ENCODE results near the gene SRGN.
"Not testable (repeated sequence)": the region's sequence is repeated elsewhere in the genome, so short reads cannot be mapped to it uniquely, and the experiment has no call there.

Gene SRGN, protein sequence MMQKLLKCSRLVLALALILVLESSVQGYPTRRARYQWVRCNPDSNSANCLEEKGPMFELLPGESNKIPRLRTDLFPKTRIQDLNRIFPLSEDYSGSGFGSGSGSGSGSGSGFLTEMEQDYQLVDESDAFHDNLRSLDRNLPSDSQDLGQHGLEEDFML

DNA sequence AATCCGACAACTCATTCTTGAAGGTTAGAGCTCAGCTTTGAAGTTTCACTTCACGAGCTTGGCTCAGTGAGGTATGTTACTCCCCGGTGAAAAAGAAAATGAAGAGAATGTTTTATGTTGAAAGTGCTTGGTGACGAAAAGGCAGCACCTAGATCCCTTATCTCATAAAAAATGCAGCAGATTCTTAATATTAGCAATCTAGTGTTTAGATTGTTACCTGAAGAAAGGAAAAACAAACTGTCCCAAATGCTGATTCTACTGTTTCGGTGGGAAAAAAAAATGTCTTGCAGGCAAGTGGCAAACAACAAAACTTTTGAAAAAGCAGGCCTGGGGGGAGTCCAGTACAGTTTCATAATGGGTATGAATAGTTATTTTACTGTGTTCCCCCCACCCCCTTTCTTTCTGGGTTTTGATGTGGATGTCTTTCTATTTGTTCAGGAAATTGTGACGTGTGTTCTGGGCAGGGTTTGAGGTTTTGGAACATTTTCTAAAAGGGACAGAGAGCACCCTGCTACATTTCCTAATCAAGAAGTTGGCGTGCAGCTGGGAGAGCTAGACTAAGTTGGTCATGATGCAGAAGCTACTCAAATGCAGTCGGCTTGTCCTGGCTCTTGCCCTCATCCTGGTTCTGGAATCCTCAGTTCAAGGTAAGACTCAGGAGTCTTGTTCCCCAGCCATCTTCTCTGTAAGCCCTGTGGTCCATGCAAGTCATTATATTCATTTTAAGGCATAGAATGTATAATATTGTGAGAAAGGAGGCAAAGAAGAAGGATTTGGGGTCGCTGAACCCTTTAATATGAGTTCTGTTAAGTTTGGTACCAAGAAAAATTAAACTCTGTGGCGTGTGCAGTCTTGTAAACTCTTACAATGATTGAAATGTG lies at the start of gene SRGN:
Gene SRGN (plus strand): TSS at position 514 of the 881 bp plus-strand sequence. CDS start 55 bp downstream, at position 569.
- peaks cover 45% of the 10 kb centered on the region for H3K36me3 Mint-ChIP-seq (ENCODE audit: insufficient read depth)

DNA sequence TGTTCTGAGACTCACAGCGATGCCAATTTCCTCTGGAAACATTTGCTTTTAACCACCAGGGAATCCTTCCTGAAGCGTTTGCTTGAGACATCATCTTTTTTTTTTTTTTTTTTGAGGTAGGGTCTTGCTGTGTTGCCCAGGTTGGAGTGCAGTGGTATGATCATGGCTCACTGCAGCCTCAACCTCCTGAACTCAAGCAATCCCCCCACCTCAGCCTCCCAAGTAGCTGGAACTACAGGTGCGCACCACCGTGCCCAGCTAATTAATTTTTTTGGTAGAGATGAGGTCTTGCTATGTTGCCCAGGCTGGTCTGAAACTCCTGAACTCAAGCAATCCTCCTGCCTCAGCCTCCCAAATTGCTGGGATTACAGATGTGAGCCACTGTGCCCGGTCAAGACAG lies 47.0 kb upstream of the SRGN start:
- Mint-ChIP-seq H3K36me3 (ENCODE audit: insufficient read depth) (peaks cover 11% of the 10 kb centered on the region), H3K4me1 (peaks cover 23% of the 10 kb centered on the region)
- H3K4me3 Mint-ChIP-seq; DNase-seq (ENCODE audit: low spot score in 2 of 2); H3K9me3 Mint-ChIP-seq; H3K27me3 Mint-ChIP-seq; ATAC-seq (replicated peaks; ENCODE audit: extremely low read depth, poor library complexity, severe bottlenecking); H3K27ac Mint-ChIP-seq (ENCODE audit: low read depth): not testable (repeated sequence)

More for the DNA sequence above, at the start of gene SRGN:
- Mint-ChIP-seq H3K27ac (ENCODE audit: low read depth) (peak within 1 kb of the TSS; percentile 99), H3K4me3 (peak within 1 kb of the TSS; percentile 84), H3K27me3 (no peaks in the 10 kb centered on the region), H3K4me1 (peaks cover 59% of the 10 kb centered on the region), H3K9me3 (no peaks in the 10 kb centered on the region)
- DNase-seq (ENCODE audit: low spot score in 2 of 2): peak; percentile 63 to 83
- ATAC-seq (replicated peaks; ENCODE audit: extremely low read depth, poor library complexity, severe bottlenecking): peak; percentile 48

DNA sequence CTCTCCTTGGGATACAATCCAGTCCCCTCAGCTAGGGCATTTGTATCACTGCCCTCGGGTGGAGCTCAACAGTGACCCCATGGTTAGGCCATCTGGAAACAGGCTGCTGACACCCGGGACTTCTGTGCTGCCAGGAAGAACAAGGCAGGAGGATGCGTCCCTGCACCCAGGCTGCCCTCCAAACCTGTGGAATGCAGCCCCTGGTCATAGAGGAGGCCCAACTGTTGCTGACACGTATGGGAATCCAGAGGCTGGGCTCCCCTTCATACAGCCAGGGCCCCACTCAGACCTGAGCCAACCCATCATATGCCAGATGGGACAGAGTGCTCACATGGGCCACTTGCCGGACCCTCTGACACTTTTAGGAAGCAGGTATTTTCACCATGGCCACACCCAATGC lies 45.5 kb upstream of the SRGN start:
- Mint-ChIP-seq H3K27me3 (no peaks in the 10 kb centered on the region), H3K9me3 (no peaks in the 10 kb centered on the region), H3K4me3 (no peak overlapping the region), H3K27ac (ENCODE audit: low read depth) (no peak overlapping the region), H3K36me3 (ENCODE audit: insufficient read depth) (peaks cover 12% of the 10 kb centered on the region), H3K4me1 (peaks cover 35% of the 10 kb centered on the region)
- no peak for DNase-seq (ENCODE audit: low spot score in 2 of 2)
- no peak for ATAC-seq (replicated peaks; ENCODE audit: extremely low read depth, poor library complexity, severe bottlenecking)

DNA sequence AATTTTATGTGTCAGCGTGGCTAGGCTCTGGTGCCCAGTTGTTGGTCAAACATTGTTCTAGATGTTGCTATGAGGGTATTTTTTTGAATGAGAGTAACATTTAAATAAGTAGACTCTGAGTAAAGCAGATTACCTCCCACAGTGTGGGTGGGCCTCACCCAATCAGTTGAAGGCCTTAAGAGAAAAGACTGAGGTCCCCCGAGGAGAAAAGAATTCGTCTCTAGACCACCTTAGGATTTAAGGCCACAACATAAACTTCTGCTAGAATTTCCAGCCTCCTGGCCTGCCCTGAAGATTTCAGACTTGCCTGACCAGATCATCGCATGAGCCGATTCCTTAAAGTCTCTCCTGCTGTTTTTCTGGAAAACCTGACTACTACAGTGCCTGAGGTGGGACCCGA lies 45.1 kb upstream of the SRGN start:
- DNase-seq (ENCODE audit: low spot score in 2 of 2): no peak
- no peaks in the 10 kb centered on the region for H3K27me3 Mint-ChIP-seq
- H3K36me3 Mint-ChIP-seq (ENCODE audit: insufficient read depth): peaks cover 13% of the 10 kb centered on the region
- no peak overlapping the region for H3K4me3 Mint-ChIP-seq
- no peak overlapping the region for H3K27ac Mint-ChIP-seq (ENCODE audit: low read depth)
- no peak for ATAC-seq (replicated peaks; ENCODE audit: extremely low read depth, poor library complexity, severe bottlenecking)
- no peaks in the 10 kb centered on the region for H3K9me3 Mint-ChIP-seq
- H3K4me1 Mint-ChIP-seq: peaks cover 35% of the 10 kb centered on the region

DNA sequence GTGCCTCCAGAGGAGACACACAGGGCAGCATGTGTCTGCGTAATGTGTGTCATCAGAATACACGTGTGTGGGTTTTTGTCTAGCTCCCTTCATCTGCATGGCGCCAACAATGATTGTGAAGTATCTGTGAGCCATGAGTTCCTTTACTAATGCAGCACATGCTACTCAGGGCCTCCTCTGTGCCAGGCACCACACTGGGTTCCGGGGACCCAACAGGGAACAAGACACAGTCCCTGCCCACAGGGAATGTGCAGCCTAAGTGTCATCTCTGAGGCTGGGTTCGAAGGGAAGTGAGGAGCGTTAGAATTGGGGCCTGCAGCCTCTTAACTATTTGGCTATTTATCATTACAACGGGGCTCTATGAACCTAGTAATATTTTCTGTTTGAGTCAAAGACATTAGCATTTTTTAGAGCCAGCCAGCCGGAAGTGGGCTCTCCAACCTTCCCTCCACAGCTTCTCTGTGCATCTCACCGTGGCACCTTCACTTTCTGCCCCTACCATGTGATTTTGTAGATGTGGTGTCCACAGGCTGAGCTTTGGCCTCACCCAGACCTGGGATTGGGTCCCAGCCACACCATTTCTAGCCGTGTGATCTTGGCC lies 43.9 kb upstream of the SRGN start:
- peak in 1 of 2 donors; percentile 43 for DNase-seq (ENCODE audit: low spot score in 2 of 2)
- Mint-ChIP-seq H3K27me3 (no peaks in the 10 kb centered on the region), H3K36me3 (ENCODE audit: insufficient read depth) (peaks cover 17% of the 10 kb centered on the region), H3K27ac (ENCODE audit: low read depth) (peak overlapping the region; percentile 100), H3K4me1 (peaks cover 39% of the 10 kb centered on the region), H3K4me3 (peak overlapping the region; percentile 38), H3K9me3 (no peaks in the 10 kb centered on the region)
- ATAC-seq (replicated peaks; ENCODE audit: extremely low read depth, poor library complexity, severe bottlenecking): peak; percentile 57

DNA sequence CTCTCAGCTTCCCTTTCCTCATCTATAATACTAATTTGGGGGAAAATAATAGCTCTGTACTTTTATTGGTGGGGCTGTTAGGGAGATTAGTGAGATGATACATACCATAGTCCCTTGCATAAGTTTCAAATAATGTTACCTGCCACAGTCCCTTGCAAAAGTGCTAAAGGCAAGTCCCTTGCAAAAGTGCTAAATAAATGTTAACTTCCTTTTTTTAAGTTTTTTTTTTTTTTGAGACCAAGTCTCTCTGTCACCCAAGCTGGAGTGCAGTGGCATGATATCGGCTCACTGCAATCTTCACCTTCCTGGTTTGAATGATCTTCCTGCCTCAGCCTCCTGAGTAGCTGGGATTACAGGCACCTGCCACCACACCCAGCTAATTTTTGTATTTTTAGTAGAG lies 43.4 kb upstream of the SRGN start:
- H3K4me3 Mint-ChIP-seq: peak overlapping the region; percentile 65
- no peaks in the 10 kb centered on the region for H3K27me3 Mint-ChIP-seq
- no peaks in the 10 kb centered on the region for H3K9me3 Mint-ChIP-seq
- peaks cover 17% of the 10 kb centered on the region for H3K36me3 Mint-ChIP-seq (ENCODE audit: insufficient read depth)
- DNase-seq (ENCODE audit: low spot score in 2 of 2) (no peak), ATAC-seq (replicated peaks; ENCODE audit: extremely low read depth, poor library complexity, severe bottlenecking) (peak; percentile 15)
- H3K4me1 Mint-ChIP-seq: peaks cover 40% of the 10 kb centered on the region
- peak overlapping the region; percentile 100 for H3K27ac Mint-ChIP-seq (ENCODE audit: low read depth)

DNA sequence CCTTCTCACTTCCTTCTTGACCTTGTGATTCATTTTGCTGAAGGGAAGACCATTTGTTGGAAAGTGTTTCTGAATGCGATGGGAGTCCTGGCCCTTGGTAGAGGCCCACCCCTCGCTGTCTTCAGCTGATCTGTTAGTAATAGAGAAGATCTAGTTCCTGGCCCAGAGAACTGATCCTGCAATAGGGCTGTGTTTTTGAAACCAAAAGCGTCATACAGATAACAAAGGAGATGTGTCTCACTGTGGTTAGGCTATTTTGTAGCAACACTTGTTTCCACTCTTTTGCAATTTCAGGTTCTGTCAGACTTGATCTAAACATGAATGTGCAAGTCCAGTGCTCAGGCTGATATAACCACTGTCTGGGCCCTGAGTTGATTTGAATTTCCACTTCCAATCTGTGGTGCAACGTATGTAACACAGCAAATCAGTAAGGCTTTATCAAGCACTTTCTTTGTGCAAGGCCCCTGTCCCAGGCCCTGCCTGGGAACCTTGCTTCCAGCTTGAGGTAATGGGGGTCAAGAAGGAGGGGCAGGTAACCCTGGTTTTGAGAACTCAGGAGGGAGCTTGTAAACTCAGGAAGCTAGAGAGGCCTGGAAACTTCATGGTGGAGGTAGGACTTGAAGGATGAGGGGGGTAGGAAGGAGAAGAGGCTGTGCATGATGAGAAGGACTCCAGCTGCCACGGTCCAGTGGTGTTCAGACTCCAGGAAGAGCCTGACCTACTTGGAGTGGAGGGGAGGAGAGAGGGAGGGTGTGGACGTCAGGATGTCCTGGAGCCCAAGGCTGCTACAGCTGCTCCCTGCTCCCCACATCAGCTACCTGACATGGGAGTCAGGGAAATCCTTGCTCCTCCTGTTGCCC lies 42.2 kb upstream of the SRGN start:
- Mint-ChIP-seq H3K4me1 (peaks cover 40% of the 10 kb centered on the region), H3K9me3 (no peaks in the 10 kb centered on the region), H3K27ac (ENCODE audit: low read depth) (peak overlapping the region; percentile 100), H3K36me3 (ENCODE audit: insufficient read depth) (peaks cover 19% of the 10 kb centered on the region), H3K4me3 (peak overlapping the region; percentile 65), H3K27me3 (no peaks in the 10 kb centered on the region)
- peak; percentile 82 for ATAC-seq (replicated peaks; ENCODE audit: extremely low read depth, poor library complexity, severe bottlenecking)
- DNase-seq (ENCODE audit: low spot score in 2 of 2): peak in 1 of 2 donors; percentile 58

DNA sequence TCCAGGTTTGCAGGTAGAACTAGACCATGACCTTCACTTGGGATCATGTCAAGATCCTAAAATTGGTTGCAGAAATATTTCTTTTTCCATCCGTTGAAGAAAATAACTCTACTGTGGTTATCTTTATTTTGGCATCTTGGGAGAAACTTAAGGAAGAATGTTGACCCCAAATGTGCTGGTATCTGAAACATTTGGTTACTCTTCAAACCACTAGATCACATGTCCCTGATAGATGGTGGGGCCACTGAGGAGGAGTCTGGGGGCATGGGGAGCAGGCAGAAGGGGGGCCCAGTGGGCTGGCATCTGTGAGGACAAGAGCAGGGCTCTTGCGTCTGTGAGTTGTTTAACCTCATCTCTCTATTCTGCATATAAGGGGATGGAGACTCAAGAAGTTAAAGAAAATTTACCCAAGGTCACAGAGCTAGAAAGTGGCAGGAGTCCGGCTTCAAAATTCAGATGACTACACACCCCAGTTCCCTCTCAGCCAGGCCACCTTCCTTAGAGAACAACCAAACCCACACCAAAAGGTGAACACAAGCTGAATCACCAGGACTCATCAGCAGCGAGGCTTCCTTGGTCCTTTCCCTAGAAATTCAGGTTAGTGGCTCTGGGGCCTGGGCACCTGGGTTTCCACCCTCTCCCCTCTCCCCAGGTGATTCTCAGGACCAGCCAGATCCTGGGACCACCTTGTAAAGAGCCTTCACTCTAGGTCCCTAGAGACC lies 40.6 kb upstream of the SRGN start:
- ATAC-seq (replicated peaks; ENCODE audit: extremely low read depth, poor library complexity, severe bottlenecking): no peak
- Mint-ChIP-seq H3K4me3 (no peak overlapping the region), H3K27ac (ENCODE audit: low read depth) (peak overlapping the region; percentile 100)

DNA sequence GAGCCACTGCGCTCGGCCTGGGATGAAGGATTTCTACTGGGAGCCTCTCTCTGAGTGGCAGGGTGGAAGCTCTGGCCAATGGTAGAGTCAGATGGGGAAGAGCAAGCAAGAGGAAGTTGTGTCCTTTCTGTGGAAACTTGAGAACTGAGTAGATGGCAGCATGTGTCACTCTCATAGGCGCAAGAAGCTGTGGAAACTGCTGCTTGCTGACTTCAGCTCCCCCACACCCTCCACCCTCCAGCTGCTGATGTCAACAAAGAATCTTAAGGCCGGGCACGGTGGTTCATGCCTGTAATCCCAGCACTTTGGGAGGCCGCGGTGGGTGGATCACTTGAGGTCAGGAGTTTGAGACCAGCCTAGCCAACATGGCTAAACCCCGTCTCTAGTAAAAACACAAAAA lies 39.8 kb upstream of the SRGN start:
- H3K36me3 Mint-ChIP-seq (ENCODE audit: insufficient read depth): peaks cover 19% of the 10 kb centered on the region
- no peak overlapping the region for H3K4me3 Mint-ChIP-seq
- no peaks in the 10 kb centered on the region for H3K9me3 Mint-ChIP-seq
- peaks cover 52% of the 10 kb centered on the region for H3K4me1 Mint-ChIP-seq
- no peaks in the 10 kb centered on the region for H3K27me3 Mint-ChIP-seq
- DNase-seq (ENCODE audit: low spot score in 2 of 2) (no peak), ATAC-seq (replicated peaks; ENCODE audit: extremely low read depth, poor library complexity, severe bottlenecking) (no peak)
- H3K27ac Mint-ChIP-seq (ENCODE audit: low read depth): peak overlapping the region; percentile 100

More for the DNA sequence above, 40.6 kb upstream of the SRGN start:
- Mint-ChIP-seq H3K4me1 (peaks cover 45% of the 10 kb centered on the region), H3K27me3 (no peaks in the 10 kb centered on the region), H3K9me3 (no peaks in the 10 kb centered on the region), H3K36me3 (ENCODE audit: insufficient read depth) (peaks cover 19% of the 10 kb centered on the region)
- no peak for DNase-seq (ENCODE audit: low spot score in 2 of 2)

DNA sequence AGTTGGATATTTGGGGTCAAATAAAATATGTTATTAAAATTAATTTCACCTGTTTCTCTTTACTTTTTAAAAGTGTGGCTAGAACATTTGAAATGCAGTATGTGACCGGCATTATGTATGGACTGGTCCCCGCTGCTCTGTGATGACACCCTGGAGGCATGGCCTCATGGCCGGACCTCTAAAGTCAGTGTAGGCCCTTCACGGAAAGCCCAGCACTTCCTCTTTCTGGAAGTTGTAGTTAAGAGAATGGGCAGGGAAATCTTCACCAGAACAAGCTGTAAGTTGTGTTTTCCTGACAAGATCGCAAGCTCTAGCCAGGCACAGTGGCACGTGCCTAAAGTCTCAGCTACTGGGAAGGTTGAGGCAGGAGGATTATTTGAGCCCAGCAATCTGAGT lies 38.3 kb upstream of the SRGN start:
- no peaks in the 10 kb centered on the region for H3K9me3 Mint-ChIP-seq
- ATAC-seq (replicated peaks; ENCODE audit: extremely low read depth, poor library complexity, severe bottlenecking) (no peak), DNase-seq (ENCODE audit: low spot score in 2 of 2) (no peak)
- peaks cover 14% of the 10 kb centered on the region for H3K36me3 Mint-ChIP-seq (ENCODE audit: insufficient read depth)
- H3K27ac Mint-ChIP-seq (ENCODE audit: low read depth): no peak overlapping the region
- H3K27me3 Mint-ChIP-seq: no peaks in the 10 kb centered on the region
- H3K4me1 Mint-ChIP-seq: peaks cover 43% of the 10 kb centered on the region
- H3K4me3 Mint-ChIP-seq: no peak overlapping the region

DNA sequence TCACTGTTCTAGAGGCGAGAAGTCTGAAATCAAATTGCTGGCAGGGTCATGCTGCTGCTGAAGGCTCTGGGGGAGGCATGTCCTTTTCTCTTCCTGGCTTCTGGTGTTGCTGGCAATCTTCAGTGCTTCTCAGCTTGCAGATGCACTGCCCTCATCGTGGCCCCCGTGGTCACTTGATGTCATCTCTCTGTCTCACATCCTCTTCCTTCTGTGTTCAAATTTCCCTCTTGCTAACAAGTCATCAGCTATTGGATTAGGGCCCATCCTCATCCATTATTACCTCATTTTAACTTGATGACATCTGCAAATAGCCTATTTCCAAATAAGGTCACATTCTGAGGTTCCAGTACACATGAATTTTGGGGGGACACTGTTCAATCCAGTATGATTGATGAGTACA lies 36.6 kb upstream of the SRGN start:
- Mint-ChIP-seq H3K36me3 (ENCODE audit: insufficient read depth) (peaks cover 7% of the 10 kb centered on the region), H3K4me3 (no peak overlapping the region), H3K4me1 (peaks cover 44% of the 10 kb centered on the region), H3K27me3 (no peaks in the 10 kb centered on the region), H3K27ac (ENCODE audit: low read depth) (no peak overlapping the region), H3K9me3 (no peaks in the 10 kb centered on the region)
- ATAC-seq (replicated peaks; ENCODE audit: extremely low read depth, poor library complexity, severe bottlenecking) (no peak), DNase-seq (ENCODE audit: low spot score in 2 of 2) (no peak)

Measured in central memory CD8-positive, alpha-beta T cell (primary cell).